ENCODE measurements around the gene DHX16. TPM values are rescaled to one million over a fixed set of nuclear protein-coding genes. Genes with fewer than 3 reads are reported as not detected.

DHX16 gene
- total RNA-seq, 1 donor = 32.0 TPM

DNA sequence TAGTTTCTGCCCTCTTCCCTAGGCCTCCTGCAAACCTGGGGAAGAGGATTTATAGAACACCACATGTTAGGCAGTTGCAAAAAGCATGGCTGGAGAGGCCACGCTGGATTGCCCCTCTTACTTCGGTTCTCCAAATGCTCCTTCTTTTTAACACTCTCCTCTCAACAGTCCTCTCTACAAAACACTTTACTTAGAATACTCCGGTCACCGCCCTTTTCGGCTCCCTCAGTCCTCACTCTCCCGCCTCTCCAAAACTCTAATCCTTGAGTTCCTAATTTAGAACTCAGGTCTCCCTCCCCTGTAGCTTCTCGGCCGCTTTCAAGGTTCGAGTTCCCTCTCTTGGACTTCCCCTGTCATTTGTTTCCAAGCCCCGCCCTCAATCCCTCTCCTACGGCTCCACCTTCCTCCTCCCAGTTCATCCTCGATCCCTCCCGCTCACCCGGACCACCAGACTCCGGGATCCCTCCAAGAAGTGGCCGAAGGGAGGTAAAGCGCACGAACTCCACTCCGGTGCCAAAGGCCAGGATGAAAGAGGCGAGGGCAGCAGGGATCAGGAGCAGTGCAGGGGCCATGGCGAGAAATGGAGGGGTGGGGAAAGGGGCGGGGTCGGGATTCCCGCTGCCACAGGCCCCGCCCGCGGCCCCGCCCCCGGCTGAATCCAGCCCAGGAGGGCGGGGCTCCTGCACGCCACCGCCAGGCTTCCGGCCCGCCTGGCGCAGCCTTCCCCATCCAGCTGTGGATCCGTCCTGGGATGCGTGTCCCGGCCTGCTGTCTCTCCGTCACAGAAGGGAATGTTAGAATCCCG, 17.8 kb upstream of the DHX16 start, which contains the start of gene NRM:
TSS of gene NRM (minus strand) at position 582 of the 805 bp plus-strand sequence. CDS start at position 572, 10 bp downstream.
- peak; percentile 87 for DNase-seq (ENCODE audit: low read depth)
- TF ChIP-seq CTCF (IDR thresholded peaks at IDR 0.05; ENCODE audit: insufficient read depth, low read depth, low read length) = no peak
- H3K4me3 ChIP-seq (ENCODE audit: low read depth, low read length) = peak within 1 kb of the TSS; percentile 95

DNA sequence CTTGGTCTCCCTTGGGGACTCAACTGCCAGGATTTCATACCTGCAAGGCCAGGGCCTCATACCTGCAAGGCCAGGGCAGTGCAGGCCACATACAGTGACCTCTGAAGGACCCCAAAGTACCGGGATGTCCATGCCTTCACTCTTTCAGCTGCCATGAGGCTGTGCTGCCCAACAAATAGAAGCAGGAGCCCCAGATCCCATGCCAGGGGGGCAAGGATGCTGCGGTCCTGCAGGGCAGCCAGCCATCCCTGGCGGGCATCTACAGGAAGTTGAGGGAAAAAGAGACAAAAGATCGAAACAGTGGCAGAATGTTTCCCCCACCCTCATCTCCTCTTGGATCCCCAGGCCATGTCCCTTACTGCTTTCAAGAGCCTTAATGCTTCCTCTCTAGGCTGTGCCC, 17.2 kb upstream of the DHX16 start:
- no peak for DNase-seq (ENCODE audit: low read depth)
- peak overlapping the region; percentile 95 for H3K4me3 ChIP-seq (ENCODE audit: low read depth, low read length)
- no peak for TF ChIP-seq CTCF (IDR thresholded peaks at IDR 0.05; ENCODE audit: insufficient read depth, low read depth, low read length)

DNA sequence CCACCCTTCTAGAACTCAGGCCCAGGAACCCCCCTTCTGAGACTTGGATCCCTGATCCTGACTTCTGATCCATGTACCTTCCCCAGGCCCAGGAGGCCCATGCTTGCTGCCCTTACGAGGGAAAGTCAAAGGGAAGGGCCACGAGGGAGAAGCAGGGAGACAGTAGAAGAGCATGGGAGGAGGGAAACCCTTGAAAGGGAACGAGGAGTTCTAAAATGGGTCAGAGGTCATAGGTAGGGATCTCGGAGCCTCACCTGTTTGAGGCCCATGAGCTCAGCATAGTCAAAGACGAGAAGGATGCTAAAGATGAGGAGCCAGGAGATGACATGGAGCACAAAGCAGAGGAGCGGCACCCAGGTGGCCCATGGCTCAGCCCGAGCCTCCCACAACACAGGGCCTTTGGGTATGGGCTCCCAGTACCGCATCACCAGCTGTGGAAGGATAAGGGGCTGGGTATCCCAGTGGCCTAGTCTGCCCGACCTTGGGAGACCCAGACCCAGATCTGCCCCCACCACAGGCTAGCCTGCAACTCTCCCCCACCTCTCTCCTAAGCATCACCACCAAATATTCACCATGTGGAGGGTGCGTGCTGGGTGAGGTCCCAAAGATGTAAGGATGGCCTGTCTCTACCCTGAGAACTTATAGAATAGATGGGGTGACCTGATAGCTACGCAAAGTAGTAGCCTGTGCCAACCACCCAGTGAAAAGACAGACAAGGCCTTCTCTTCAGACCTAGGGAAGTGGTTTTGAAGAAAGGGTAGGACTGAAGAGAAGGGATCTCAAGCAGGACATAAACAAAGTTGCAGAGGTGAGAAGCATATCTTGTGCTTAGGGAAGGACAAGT, 16.4 kb upstream of the DHX16 start:
- no peak for DNase-seq (ENCODE audit: low read depth)
- TF ChIP-seq CTCF (IDR thresholded peaks at IDR 0.05; ENCODE audit: insufficient read depth, low read depth, low read length) = no peak
- H3K4me3 ChIP-seq (ENCODE audit: low read depth, low read length) = no peak overlapping the region

DNA sequence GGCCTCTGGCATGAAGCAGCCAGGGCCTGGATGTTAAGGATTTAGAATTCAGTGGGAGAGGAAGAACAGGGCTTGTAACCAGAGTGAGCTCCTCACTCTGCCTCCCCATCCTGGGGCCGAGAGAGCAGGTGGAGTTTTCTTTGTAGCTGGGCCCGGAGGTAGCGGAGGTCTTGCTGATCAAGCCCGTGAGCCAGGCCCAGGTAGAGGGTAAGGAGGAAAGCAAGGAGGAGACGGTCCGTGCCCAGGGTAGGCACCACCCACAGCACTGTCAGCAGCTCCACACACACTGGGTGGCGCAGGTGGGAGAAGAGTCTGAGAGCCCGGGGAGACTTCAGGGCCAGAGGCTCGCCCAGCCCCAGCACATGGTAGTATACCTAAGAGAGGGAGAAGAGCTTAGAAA, 15.8 kb upstream of the DHX16 start:
- H3K4me3 ChIP-seq (ENCODE audit: low read depth, low read length) = no peak overlapping the region
- DNase-seq (ENCODE audit: low read depth) = no peak
- no peak for TF ChIP-seq CTCF (IDR thresholded peaks at IDR 0.05; ENCODE audit: insufficient read depth, low read depth, low read length)

DNA sequence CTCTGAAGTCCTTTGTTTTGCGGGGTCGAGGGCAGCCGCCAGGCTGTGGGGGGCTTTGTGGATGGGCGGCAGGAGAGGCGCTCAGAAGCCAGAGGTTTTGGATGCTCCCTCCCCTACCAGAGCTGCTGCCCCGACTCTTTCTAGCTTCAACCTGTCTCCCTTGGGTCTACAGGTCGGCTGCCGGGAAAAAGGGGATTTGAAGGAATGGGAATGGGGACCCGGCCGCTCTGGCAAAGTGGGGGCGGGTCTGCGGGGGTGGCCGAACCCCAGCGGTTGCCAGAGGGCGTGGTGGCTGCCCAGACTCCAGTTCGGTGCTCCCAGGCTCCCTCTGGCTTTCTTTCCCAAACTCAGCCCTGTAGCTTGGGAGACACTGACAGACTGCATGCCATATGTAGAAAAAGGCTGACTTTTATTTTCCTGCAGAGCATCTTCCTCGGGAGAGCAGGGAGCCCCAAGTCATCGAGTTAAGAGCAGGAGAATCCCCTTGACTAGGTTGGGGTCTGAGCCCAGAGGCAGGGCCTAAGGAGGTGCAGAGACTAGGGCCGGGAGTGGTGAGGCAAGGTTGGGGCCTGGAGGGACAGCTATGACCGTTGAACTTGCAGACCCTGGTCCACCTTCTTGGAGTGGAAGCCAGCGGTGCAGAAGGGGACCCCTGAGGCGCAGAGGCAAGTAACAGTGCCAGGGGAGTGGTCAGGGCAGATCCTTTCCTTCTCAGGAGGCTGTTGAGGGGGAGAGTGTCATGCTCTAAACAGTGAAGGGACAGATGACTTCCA, 15.0 kb upstream of the DHX16 start:
- peak; percentile 36 for TF ChIP-seq CTCF (IDR thresholded peaks at IDR 0.05; ENCODE audit: insufficient read depth, low read depth, low read length)
- peak overlapping the region; percentile 91 for H3K4me3 ChIP-seq (ENCODE audit: low read depth, low read length)
- DNase-seq (ENCODE audit: low read depth) = peak; percentile 52

GRCh38 chr6:30686908-30687658, 14.3 kb upstream of the DHX16 start:
- peak; percentile 95 for DNase-seq (ENCODE audit: low read depth)
- peak overlapping the region; percentile 91 for H3K4me3 ChIP-seq (ENCODE audit: low read depth, low read length)
- TF ChIP-seq CTCF (IDR thresholded peaks at IDR 0.05; ENCODE audit: insufficient read depth, low read depth, low read length) = no peak

Measured in fibroblast of villous mesenchyme (primary cell).